HG03060 (cell line): Measurements from ENCODE around the gene GRK2.

Source experiments
- ATAC-seq: cut with Tn5 transposase; IDR thresholded peaks from one replicate; pipeline ENCODE4 v1.9.1; 2021; ENCODE audit warnings: low read depth, moderate number of reproducible peaks; ENCODE audit not compliant: unreplicated experiment

GRK2 gene

GRCh38 chr11:67293090-67293489 lies 26.8 kb downstream of the GRK2 start:
- no peak for ATAC-seq

GRCh38 chr11:67295846-67296245 lies 29.6 kb downstream of the GRK2 start:
- ATAC-seq: no peak

- no peak for ATAC-seq
These were observed 32.5 kb downstream of the GRK2 start for GRCh38 chr11:67298786-67299185.

GRCh38 chr11:67299471-67300191 lies 33.4 kb downstream of the GRK2 start:
- ATAC-seq: no peak

GRCh38 chr11:67300256-67300755 lies 34.0 kb downstream of the GRK2 start:
- no peak for ATAC-seq

GRCh38 chr11:67300756-67301312 lies 34.6 kb downstream of the GRK2 start:
- no peak for ATAC-seq

- ATAC-seq: no peak
These were observed 35.1 kb downstream of the GRK2 start for GRCh38 chr11:67301313-67301921.

- no peak for ATAC-seq
These were observed 35.8 kb downstream of the GRK2 start for GRCh38 chr11:67301951-67302516.

- ATAC-seq: no peak
These were observed 36.4 kb downstream of the GRK2 start for GRCh38 chr11:67302571-67303131.

GRCh38 chr11:67303132-67303834 lies 37.0 kb downstream of the GRK2 start, which contains the start of gene SSH3:
Gene SSH3, plus strand, starts transcription at chr11:67303530. Its CDS starts 96 bp downstream, at chr11:67303626.
- no peak for ATAC-seq

GRCh38 chr11:67303835-67304411 lies 37.6 kb downstream of the GRK2 start:
- no peak for ATAC-seq

GRCh38 chr11:67304511-67305113 lies 38.3 kb downstream of the GRK2 start:
- ATAC-seq: no peak

- no peak for ATAC-seq
These were observed 40.7 kb downstream of the GRK2 start for GRCh38 chr11:67306769-67307544.

- ATAC-seq: no peak
These were observed 41.3 kb downstream of the GRK2 start for GRCh38 chr11:67307545-67308001.

GRCh38 chr11:67308031-67308866 lies 42.0 kb downstream of the GRK2 start:
- ATAC-seq: no peak

- ATAC-seq: no peak
These were observed 42.9 kb downstream of the GRK2 start for GRCh38 chr11:67309166-67309565.

GRCh38 chr11:67309661-67310061 lies 43.4 kb downstream of the GRK2 start:
- ATAC-seq: no peak
